ENCODE data around the gene WDR49. TPM values are rescaled to one million over a fixed set of nuclear protein-coding genes. Genes with fewer than 3 reads are reported as not detected.

Gene WDR49
- total and polyA plus RNA-seq, 11 donors, result 0.03 to 8.7 (median 1.7) TPM

GRCh38 chr3:167484551-167484950 is 169.2 kb downstream of the WDR49 start:
- TF ChIP-seq POLR2A (IDR thresholded peaks at IDR 0.05) (no peak), CTCF (IDR thresholded peaks at IDR 0.05) (no peak)
- 69 to 77% (median 74%) methylated on average over 2 of the region's 2 CpGs for WGBS, 4 donors
- DNase-seq (no peak), ATAC-seq (no peak)
- Histone ChIP-seq H3K27ac (no peak overlapping the region), H3K27me3 (no peaks in the 10 kb centered on the region), H3K4me1 (no peaks in the 10 kb centered on the region), H3K4me3 (no peak overlapping the region), H3K36me3 (no peaks in the 10 kb centered on the region), H3K9me3 (peaks cover 0 to 21% (median 0%) of the 10 kb centered on the region in 12 donors)
- intact Hi-C loops (cut with DNase I), result no loop called here

GRCh38 chr3:167483708-167484475 is 169.8 kb downstream of the WDR49 start:
- Histone ChIP-seq H3K27me3 (no peaks in the 10 kb centered on the region), H3K27ac (no peak overlapping the region), H3K36me3 (no peaks in the 10 kb centered on the region), H3K9me3 (peaks cover 0 to 21% (median 0%) of the 10 kb centered on the region in 12 donors), H3K4me3 (no peak overlapping the region), H3K4me1 (no peaks in the 10 kb centered on the region)
- DNase-seq (no peak), ATAC-seq (no peak)
- intact Hi-C loops (cut with DNase I), result no loop called here
- 77 to 83% (median 80%) methylated on average over 2 of the region's 2 CpGs for WGBS, 4 donors
- TF ChIP-seq CTCF (IDR thresholded peaks at IDR 0.05) (no peak), POLR2A (IDR thresholded peaks at IDR 0.05) (no peak)

GRCh38 chr3:167481164-167481563 is 172.6 kb downstream of the WDR49 start:
- TF ChIP-seq CTCF (IDR thresholded peaks at IDR 0.05) (no peak), POLR2A (IDR thresholded peaks at IDR 0.05) (no peak)
- DNase-seq (no peak), ATAC-seq (no peak)
- Histone ChIP-seq H3K27ac (no peak overlapping the region), H3K9me3 (peaks cover 0 to 16% (median 0%) of the 10 kb centered on the region in 12 donors), H3K36me3 (no peaks in the 10 kb centered on the region), H3K4me1 (no peaks in the 10 kb centered on the region), H3K27me3 (no peaks in the 10 kb centered on the region), H3K4me3 (no peak overlapping the region)
- intact Hi-C loops (cut with DNase I), result no loop called here

- H3K9me3 ChIP-seq, result peaks cover 0 to 12% (median 0%) of the 10 kb centered on the region in 12 donors
- intact Hi-C loops (cut with DNase I), result no loop called here
- no peaks in the 10 kb centered on the region for H3K4me1 ChIP-seq
- H3K27me3 ChIP-seq, result no peaks in the 10 kb centered on the region
- ATAC-seq (no peak), DNase-seq (no peak)
- 85 to 92% (median 88%) methylated on average over 2 of the region's 2 CpGs for WGBS, 4 donors
- no peak overlapping the region for H3K4me3 ChIP-seq
- H3K36me3 ChIP-seq, result no peaks in the 10 kb centered on the region
- H3K27ac ChIP-seq, result no peak overlapping the region
- TF ChIP-seq POLR2A (IDR thresholded peaks at IDR 0.05) (no peak), CTCF (IDR thresholded peaks at IDR 0.05) (no peak)
Observed at GRCh38 chr3:167480748-167481147, 173.0 kb downstream of the WDR49 start.

Data from heart left ventricle (tissue), 16 donors.